Stimulated activated CD4-positive, alpha-beta T cell treated with anti-CD3 and anti-CD28 coated beads, Interleukin-2, amount 100 ng/mL, for 48 hours (primary cell): ENCODE data around the gene MVP.
"Not testable (repeated sequence)": the region's sequence is repeated elsewhere in the genome, so short reads cannot be mapped to it uniquely, and the experiment has no call there.

Experiments
- DNase-seq, 2 donors: peaks; one replicate each; pipeline ENCODE4 v3.0.0-alpha.2; 2020

Gene MVP

DNA sequence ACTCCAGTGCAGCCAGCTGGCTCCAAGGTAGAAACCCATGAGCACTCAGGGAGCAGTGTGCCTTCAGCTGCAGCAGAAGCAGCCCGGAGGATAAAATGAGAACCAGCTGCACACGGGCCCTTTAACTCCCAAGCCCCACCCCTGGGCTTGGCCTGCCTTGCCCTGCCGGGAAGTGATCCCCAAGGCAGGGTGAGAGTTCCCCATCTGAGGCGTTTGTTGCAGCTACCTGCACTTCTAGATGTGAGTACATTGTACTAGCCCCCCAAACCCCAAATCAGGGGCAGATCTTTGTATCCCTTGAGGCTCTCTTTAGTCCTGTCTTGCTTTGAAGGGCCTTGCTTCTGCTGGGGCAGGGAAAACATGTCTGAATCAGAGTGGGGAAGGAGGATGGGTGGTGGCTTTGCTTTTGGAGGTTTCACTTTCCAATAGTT is at the start of gene MVP:
MVP (plus strand) TSS at position 192 of the 431 bp plus-strand sequence. CDS start 10,088 bp downstream, outside the sequence.
- DNase-seq: peak in 1 of 2 donors; percentile 49

DNA sequence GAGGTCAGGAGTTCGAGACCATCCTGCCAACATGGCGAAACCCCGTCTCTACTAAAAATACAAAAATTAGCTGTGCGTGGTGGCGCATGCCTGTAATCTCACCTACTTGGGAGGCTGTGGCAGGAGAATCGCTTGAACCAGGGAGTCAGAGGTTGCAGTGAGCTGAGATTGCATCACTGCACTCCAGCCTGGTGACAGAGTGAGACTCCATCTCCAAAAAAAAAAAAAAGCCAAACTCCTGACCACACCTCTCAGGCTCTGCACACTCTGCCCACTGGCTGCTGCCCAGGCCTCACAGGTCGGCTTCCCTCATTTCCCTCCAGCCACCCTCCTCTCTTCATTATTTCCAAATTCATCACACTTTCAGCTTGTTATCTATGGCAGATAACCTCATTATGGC is 47.9 kb upstream of the MVP start:
- not testable (repeated sequence) for DNase-seq

DNA sequence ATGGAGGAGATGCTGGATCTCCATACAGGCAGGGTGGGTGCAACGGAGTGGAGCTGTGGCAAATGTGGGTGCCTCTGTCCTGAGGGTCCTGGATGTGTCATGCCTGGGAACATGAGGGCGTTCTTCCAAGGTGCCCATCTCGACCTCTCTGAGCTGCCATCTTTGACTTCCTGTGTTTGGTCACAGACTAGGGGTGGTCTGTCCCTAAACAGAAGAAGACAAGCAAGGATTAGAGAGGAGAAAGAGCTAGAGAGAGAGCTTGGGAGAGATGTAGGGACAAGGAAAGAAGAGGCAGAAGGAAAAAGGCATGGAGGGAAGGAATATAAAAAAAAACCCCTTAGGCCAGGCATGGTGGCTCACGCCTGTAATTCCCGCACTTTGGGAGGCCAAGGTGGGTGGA is 45.5 kb upstream of the MVP start:
- DNase-seq: no peak

DNA sequence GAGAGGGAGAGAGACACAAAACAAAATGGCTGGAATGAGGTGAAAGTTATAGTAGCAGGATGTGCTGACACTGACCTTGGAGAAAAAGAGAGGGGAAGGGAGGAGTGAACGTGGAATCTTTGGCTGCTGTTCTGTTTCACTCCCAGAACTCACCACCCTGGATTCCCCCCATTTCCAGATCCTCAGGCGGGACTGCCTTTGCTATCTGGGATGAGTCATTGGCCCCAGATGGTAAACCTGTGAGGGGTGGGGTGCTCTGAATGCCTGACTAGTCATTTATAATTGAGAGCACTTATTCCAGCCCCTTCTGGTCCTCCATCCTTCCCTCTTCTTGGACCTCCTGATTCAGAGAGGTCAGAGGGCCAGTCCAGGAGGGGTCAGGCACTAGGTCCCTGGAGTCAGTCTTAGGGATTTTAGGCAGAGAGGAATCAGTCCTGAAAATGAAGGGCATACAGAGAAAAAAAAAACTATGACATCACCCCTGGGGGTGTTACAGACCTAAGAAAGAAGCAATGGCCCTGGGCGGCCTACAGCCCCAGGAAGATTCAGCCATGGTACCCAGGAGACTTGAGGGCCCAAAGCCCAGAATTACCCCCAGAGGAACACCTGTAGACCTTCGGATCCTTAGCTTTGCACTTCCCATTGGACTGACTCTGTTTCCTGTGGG is 44.4 kb upstream of the MVP start:
- DNase-seq: no peak

DNA sequence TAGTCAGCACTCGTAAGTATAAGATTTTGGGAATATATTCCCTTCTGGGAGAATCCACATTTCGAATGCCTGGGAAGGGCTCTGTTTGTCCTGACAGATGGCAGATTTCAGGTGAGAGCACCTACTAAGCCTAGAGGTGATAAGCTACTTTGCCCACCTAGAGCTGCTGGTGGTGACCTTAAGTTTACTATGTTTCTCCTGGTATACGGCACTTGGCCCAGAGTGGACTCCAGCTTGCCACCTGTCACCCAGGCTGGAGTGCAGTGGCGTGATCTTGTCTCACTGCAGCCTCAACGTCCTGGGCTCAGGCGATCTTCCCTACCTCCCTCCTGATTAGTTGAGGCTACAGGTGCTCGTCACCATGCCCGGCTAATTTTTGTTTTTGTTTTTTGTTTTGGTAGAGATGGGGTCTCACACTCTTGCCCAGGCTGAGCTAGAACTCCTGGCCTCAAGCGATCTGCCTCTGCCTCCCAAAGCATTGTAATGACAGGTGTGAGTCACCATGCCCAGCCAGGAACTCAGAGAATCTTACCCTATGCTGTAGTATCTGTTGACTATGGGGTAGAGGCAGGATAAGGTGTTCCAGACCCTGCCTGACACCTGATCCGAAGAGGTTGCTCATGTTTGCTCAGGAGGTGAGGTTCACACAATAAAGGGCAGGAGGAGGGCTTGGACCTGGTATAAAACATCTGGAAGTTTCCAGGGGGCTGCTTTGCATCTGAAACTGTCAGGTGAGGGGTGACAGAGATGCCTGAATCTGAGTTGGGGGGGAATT is 42.5 kb upstream of the MVP start, which contains the start of gene ZG16:
ZG16 (plus strand) TSS at position 681 of the 775 bp plus-strand sequence. CDS start 1,011 bp downstream, outside the sequence.
- no peak for DNase-seq

DNA sequence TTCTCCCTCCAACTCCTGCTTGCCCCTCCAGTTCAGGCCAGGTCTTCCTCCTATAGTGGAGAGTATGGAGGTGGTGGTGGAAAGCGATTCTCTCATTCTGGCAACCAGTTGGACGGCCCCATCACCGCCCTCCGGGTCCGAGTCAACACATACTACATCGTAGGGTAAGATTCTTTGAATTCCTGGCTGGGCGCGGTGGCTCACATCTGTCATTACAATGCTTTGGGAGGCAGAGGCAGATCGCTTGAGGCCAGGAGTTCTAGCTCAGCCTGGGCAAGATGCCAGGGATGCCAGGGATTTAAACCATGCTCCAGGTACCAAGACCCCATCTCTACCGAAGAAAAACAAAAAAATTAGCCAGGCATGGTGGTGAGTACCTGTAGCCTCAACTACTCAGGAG is 40.8 kb upstream of the MVP start:
- DNase-seq: no peak

DNA sequence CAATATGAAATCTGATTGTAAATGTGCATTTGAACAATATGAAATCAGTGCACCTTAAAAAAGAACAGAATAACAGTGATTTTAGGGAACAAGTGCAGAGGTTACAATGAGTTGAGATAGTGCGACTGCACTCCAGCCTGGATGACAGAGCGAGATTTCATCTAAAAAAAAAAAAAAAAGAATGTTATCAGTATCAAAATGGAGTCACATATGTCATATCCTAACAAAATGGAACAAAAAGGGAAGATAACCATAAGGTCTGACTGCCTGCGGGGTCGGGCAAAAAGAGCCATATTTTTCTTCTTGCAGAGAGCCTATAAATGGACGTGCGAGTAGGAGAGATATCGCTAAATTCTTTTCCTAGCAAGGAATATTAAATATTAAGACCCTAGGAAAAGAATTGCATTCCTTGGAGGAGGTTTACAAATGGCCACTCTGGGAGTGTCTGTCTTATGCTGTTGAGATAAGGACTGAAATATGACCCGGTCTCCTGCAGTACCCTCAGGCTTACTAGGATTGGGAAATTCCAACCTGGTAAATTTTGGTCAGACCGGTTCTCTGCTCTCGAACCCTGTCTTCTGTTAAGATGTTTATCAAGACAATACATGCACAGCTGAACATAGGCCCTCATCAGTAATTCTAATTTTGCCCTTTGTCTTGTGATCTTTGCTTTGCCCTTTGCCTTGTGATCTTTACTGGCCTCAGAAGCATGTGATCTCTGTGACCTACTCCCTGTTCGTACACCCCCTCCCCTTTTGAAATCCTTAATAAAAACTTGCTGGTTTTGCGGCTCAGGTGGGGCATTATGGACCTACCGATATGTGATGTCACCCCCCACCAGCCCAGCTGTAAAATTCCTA is 36.9 kb upstream of the MVP start:
- DNase-seq: not testable (repeated sequence)

DNA sequence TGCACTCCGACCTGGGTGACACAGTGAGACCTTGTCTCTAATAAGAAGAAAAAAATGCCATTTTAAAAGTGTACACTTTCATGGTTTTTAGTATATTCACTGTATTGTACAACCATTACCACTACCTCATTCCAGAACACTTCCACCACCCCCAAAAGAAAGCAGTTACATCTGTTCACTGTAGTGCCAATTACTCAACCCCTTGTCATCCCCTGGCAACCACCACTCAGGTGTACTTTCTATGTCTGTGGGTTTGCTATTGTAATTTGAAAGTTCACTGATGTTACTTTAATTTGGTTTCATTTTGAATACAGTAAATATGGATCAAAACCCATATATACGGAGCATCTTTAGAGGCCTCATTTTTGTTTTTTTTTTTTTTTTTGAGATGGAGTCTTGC is 36.1 kb upstream of the MVP start:
- DNase-seq: no peak

DNA sequence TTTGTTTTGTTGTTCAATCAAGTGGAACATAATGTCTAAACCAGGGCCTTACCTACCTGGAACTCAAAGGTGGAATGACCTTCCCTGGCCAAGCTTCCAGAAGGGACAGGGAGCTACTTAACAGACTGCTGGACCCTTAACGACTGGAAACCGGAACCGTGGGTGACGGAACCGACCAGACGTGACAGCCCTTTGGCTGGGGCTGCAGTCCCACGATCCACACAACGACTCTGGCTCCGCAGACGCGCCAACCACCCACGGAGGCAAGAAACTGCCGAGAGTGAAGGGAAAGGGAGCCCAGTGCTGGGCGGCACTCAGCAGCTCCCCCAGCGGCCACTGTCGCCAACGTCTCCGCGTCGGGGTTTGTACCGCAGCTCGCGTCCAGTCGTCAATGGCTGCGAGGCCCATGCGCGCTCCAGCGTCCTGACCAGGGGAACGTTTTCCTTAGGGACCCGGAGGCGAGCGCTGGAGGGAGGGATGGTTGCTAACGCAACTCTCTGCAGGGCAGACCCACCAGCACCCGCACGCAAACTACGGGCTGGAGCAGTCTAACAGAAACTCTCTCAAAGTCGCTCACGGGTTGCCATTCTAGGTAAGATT is 35.3 kb upstream of the MVP start:
- peak; percentile 72 to 83 for DNase-seq

DNA sequence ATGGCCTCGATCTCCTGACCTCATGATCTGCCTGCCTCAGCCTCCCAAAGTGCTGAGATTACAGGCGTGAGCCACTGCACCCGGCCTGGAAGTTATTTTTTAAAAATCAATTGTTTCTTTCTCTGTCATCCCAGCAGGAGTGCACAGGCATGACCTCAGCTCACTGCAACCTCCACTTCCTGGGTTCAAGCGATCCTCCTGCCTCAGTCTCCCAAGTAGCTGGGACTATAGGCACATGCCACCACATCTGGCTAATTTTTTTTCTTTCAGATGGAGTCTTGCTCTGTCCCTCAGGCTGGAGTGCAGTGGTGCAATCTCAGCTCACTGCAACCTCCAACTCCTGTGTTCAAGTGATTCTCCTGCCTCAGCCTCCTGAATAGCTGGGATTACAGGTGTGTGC is 33.1 kb upstream of the MVP start:
- not testable (repeated sequence) for DNase-seq

DNA sequence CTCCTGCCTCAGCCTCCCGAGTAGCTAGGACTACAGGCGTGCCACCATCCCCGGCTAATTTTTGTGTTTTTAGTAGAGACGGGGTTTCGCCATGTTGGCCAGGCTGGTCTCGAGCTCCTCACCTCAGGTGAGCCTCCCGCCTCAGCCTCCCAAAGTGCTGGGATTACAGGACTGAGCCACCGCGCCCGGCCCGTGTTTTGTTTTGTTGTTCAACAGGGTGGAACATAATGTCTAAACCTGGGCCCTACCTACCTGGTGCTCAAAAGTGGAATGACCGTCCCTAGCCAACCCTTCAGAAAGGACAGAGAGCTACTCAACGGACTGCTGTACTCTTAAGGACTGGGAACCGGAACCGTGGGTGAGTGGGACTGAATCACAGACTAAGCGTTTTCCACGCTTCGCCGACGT is 30.5 kb upstream of the MVP start:
- no peak for DNase-seq

DNA sequence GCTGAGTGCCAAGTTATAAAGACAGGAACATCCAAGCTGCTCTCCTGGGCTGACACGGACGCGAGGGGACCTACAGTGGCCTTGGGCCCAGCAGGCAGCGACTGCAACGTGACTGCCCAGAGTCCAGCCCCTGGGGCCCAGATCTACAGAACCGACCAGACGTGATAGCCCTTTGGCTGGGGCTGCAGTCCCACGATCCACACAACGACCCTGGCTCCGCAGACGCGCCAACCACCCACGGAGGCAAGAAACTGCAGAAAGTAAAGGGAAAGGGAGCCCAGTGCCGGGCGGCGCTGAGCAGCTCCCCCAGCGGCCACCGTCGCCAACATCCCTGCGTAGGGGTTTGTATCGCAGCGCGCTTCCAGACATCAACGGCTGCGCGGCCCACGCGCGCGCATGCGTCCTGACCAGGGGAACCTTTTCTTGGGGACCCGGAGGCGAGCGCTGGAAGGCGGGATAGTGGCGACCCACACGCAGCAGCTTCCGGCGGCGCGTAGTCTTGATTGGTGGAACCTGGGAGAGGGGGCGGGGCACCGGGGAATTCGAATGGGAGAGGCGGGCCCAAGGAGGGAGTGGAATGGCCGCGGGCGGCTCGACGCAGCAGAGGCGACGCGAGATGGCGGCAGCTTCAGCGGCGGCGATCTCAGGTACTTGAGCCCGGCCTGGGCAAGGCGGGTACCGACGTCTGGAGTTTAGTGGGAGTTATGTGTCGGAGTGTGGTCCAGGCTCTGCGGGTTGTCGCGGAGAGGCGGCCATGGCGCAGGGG is 29.9 kb upstream of the MVP start, which contains the start of gene KIF22:
KIF22 (plus strand) TSS at position 569 of the 766 bp plus-strand sequence; CDS start at position 578, 9 bp downstream.
- DNase-seq: peak; percentile 99 to 100

DNA sequence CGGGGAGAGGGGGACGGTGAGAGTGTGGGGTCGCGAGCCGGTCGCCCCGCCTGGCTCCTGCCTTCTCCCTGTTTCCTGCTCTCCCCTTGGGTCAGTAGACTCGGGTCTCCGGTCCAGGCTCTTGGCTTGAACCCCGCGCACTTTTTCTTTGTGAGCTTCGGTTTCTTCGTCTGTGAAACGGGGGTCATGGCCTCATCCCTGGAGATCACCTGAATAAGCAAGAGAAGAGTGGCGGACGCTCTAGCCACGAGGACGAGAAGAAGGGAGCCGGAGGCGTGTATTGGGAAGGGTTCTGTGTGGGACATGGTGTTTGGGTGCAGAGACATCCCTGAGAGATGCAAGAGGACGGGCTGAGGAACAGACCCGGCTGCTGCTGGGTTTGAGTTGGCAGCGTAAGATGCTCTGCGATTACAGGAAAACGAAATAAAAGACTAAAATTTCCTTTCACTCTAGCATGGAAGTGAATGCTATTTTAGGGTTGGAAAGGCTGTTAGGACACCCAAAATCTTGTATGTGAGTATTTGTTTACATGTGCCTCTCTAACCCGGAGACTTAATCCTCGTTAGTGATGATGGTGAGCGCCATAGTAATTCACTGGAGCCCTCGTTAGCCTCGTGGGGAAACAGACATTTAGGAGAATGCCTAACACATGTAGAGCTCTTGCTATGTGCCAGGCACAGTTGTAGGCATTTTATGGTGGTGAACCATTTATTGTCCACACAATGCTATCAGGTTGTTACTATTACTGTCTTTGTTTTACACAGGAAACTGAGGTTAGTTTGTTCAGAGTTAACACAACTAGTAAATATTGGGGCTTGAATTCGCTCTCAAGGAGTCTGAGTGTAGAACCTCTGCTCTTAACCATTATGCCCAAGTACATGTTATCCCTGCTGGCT is 29.1 kb upstream of the MVP start:
- no peak for DNase-seq

DNA sequence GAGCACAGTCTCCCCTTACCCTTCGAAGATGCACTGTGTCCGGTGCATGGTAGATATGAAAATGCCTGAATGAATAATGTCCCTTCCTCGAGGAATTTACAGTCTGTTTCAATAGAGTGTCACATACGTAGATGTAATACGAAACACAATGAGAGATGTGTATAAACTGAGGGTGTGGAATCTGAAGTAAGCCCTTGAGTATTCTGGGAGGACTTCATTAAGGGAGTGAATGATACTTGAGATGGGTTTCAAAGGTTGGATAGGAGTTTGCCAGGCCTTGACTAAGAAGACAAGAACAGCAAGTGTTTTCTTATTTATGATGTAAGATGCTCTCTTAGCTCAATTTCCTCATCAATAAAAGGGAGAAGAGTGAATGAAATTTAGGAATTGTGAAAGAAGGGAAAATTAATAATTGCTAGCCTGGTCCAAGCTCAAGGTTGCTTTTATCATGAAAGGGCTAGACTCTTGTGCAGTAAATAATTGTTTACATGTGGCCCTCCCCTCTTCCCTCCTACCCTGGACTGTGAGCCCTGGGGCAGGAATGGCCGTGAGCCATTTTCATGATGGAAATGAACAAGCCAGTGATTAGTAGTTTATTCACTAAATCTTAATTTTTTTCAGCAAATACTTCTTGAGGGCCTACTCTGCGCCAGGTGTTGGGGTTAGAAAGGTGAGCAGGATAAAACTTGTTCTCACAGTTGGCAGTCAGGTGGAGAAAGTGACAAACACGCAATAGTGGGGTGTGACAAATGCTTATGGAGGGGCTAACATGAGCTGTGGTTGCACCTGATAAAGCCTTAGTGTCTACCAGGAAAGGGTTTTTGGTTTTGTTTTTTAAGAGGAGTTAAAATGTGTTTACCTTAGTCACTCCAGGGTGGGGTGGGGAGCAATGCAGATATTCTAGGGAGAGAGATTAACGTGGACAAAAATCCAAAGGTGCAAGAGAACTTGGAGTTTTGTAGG is 28.1 kb upstream of the MVP start:
- no peak for DNase-seq

DNA sequence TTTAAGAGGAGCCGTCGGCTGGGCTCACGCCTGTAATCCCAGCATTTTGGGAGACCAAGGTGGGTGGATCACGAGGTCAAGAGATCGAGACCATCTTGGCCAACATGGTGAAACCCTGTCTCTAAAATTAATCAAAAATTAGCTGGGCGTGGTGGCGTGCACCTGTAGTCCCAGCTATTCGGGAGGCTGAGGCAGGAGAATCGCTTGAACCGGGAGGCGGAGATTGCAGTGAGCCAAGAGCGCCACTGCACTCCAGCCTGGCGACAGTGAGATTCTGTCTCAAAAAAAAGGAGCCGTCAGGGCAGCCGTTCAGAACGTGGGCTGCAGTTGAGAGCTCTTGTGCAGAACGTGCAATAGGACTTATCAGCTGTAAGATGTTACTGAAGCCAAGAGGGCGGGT is 27.1 kb upstream of the MVP start:
- not testable (repeated sequence) for DNase-seq

DNA sequence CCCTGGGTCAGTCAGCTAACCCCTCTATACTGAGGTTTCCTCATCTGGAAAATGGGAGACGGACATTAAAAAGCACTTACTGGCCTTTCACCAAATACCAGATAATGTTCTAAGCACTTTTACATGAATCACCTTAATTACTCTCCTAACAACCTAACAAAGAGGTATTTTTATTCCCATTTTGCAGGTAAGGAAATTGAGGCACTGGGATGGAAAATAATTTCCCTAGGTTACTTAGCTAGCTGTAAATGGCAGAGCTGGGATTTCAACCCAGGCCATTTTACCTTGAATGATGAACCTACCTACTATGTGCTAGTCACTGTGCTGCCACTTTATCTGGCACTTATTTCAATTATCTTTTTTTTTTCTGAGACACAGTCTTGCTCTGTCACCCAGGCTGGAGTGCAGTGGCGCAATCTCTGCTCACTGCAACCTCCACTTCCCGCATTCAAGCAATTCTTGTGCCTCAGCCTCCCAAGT is 26.0 kb upstream of the MVP start:
- DNase-seq: no peak

DNA sequence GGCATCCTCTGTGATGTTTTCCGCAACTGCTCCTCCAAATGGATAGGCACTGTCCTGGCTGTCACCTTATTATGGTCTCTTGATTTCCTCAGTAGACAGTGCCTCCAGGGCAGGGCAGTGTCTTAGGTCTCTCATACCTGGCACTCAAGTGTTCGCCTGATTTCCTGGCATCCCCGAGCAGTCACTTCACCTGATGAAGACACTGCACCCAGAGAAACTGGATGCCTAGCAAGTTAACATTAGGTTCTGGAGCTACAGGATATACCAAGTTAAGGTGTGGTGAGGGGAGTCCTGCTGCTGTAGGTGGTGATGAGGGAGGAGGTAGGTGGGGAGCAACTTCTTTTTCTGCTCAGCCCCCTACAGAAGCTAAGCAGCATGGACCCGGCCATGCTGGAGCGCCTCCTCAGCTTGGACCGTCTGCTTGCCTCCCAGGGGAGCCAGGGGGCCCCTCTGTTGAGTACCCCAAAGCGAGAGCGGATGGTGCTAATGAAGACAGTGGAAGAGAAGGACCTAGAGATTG is 17.8 kb upstream of the MVP start:
- no peak for DNase-seq

DNA sequence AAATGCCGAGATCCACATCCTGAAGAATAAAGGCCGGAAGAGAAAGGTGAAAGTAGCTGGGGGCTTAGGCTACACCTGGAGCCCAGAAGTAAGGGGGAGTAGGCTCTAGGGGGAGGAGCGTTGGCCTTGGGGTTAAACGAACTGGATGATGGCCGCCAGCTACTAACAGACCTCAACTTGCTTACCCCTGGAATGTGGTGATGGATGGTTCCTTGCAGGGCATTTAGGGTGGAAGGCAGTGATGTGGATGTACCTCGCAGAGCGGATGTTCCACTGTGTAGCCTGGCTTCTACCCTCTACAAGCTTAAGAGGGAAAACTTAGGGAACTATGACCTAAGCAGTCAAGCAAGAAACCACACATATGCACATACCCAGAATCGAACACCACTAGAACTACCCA is 16.2 kb upstream of the MVP start:
- DNase-seq: no peak
